Embryonic facial prominence (tissue), 1 donor: ENCODE data around the gene MFSD2A.
"Not testable (repeated sequence)": the region's sequence is repeated elsewhere in the genome, so short reads cannot be mapped to it uniquely, and the experiment has no call there.

ENCODE experiments used
- DNase-seq: peaks from one replicate; pipeline ENCODE4 v3.0.0-alpha.2; 2016; ENCODE audit errors: extremely low spot score

MFSD2A gene

GRCh38 chr1:39969048-39969447, 14.1 kb downstream of the MFSD2A start:
- DNase-seq = no peak

- DNase-seq = no peak
Measured at GRCh38 chr1:39969531-39970270, 14.8 kb downstream of the MFSD2A start.

DNA sequence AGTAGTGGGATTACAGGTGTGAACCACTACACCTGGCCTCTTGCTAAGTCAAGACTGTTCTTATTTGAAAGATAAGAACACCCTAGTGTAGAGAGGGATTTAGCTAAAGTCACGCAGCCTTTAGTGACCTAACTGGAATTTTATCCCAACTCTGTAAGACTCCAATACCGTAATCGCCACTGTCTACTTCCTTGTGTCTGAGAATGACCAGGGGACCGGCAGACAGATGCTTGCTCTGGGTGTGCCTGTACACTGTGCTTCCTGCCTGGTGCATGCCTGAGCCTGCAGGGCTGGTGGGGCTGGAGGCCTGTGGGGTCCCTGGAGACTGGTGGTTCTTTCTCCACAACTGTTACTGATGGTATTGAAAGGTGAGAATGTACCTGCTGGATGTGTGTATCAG, 15.3 kb downstream of the MFSD2A start:
- DNase-seq = no peak

- no peak for DNase-seq
Measured at GRCh38 chr1:39971138-39971537, 16.2 kb downstream of the MFSD2A start.

- peak; percentile 25 for DNase-seq
Measured at GRCh38 chr1:39973503-39974135, 18.7 kb downstream of the MFSD2A start.

DNA sequence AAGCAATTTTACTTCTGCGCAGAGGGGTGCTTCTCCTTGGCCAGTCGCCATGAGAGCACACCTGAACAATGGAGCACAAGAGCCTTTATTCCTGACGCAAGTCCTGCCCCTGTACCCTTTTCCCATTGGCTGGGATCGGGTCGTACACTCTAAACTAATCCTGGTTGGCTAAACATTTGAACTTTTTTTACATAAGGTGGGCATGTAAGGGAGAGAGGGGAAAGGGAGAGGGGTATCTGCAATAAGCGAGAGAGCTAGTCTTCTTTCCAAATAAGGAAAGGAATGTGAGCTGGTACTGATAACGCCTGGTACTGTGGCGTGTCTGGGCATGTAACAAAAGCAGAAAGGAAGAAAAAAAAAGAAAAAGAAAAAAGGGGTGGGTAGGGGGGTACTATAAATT, 21.8 kb downstream of the MFSD2A start:
- no peak for DNase-seq

GRCh38 chr1:39977202-39977601, 22.3 kb downstream of the MFSD2A start:
- DNase-seq = no peak

GRCh38 chr1:39979654-39980053, 24.7 kb downstream of the MFSD2A start:
- no peak for DNase-seq

GRCh38 chr1:39980555-39981313, 25.8 kb downstream of the MFSD2A start:
- DNase-seq = no peak

DNA sequence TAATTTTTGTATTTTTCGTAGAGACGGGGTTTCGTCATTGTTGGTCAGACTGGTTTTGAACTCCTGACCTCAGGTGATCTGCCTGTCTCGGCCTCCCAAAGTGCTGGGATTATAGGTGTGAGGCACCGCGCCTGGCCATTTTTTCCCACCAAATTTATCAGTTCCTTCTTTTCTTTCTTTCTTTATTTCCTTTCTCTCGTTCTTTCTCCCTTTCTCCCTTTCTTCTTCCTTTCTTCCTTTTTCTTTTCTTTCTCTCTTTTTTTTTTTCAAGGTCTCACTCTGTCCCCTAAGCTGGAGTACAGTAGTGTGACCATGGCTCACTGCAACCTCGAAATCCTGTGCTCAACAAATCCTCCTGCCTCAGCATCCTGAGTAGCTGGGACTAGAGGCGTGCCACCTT, 26.4 kb downstream of the MFSD2A start:
- DNase-seq = no peak

DNA sequence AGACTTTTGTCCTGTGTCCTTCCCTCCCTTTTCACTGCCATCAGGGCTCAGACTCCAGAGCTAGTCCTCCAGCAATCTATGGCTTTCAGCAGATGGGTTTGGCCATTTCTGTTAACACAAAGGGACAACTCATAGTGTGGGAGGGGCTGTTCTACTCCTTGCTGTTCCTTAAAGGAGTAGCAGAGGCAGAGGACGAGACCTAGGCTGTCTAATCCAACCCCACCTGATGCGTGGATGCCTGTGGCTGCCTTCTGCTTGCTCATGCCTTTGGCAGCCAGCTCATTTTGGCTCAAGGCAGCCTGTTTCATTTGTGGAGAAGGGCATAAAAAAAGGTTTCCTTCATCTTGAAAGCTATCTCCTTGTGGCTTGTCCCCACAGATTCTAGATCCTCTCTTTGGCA, 27.0 kb downstream of the MFSD2A start:
- DNase-seq = no peak

DNA sequence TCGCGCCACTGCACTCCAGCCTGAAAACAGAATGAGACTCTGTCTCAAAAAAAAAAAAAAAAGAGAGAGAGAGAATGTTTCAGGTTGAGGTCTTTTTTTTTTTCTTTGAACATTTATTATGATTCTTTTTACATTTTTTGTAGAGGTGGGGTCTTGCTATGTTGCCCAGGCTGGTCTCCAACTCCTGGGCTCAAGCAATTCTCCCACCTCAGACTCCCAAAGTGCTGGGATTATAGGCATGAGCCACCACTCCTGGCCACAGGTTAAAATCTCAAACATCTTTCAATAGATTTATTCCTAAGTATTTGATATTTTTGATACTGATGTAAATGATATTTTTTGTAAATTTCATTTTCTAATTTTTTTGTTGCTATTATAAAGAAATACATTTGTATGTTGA, 29.5 kb downstream of the MFSD2A start:
- DNase-seq = not testable (repeated sequence)

DNA sequence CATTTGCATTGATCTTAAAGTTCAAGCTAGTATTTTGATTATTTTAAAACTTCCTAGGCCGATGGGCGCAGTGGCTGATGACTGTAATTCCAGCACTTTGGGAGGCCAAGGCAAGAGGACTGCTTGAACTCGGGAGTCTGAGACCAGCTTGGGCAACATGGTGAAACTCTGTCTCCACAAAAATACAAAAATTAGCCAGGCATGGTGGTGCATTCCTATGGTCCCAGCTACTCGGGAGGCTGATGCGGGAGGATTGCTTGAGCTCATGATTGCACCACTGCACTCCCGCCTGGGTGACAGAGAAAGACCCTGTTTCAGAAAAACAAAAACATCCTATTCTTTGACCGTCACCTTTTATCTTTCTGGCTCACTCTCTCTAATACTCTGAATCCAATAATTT, 30.0 kb downstream of the MFSD2A start:
- DNase-seq = no peak

DNA sequence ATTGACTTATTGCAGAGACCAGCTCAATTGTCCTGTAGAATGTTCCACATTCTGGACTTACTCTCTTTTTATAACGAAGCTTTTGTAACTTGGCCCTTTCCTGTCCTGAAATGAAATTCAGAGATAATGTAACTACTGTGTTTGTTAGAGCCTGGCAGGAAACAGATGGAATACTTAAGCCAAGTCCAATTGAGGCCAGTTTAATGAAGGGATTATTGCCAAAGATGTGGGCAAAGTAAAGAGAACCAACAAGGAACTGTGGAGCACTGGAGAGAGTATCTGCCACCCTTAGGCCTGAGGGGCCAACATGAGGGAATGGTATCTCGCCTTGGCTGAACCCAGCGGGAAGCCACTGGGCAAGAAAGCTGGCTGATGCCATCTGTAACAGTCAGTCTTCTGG, 32.9 kb downstream of the MFSD2A start:
- DNase-seq = no peak

DNA sequence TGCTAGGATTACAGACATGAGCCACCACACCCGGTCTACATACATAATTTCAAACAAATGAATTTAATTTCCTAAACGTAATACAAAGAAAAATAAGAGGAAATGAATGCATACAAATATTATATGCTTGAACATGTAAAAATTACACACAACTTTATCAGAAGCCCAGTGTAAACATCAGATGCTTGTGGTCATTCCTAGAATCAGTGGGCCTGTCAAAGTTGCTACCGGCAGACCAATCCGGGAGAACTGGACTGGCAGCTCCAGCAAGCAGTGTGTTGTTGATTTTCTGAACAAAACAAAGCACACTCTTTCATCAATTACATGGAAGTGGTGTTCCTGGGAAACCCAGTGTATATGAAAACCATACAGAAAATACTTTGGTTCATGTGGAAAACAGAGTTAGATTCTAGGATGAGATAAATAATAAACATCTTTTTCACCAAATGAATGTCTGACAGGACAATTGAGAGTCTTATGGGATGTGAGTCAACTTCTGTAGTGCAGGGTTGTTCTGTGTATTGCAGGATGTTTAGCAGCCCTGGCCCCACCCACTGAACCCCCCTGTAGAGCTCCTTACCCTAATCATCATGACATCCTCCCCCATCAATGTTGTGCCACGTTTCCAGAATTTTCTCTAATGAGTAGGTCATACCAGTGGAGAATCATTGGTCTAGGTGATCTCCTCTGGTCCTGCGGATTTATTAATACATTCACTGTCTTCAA, 33.8 kb downstream of the MFSD2A start:
- DNase-seq = no peak

- no peak for DNase-seq
Measured at GRCh38 chr1:39990428-39990827, 35.5 kb downstream of the MFSD2A start.

DNA sequence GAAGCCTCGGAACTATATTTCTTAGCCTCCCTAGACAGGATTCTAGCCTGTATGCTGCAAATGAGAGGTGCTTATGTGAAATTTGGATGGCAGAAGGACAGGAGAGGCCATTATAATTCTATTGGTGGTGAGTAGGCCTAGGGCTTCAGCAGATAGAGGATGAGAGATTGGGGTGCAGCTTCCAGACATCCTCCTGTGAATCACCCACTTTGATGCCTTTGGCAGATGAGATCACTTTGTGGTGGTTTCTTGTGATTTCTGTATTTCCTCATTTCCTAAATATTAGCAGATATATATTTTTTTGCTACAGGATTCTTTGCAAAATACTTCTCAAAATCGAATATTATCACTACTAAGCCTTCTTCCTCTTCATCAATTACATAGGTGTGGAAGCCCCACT, 37.3 kb downstream of the MFSD2A start:
- DNase-seq = no peak

GRCh38 chr1:39992888-39993287, 37.9 kb downstream of the MFSD2A start:
- no peak for DNase-seq

DNA sequence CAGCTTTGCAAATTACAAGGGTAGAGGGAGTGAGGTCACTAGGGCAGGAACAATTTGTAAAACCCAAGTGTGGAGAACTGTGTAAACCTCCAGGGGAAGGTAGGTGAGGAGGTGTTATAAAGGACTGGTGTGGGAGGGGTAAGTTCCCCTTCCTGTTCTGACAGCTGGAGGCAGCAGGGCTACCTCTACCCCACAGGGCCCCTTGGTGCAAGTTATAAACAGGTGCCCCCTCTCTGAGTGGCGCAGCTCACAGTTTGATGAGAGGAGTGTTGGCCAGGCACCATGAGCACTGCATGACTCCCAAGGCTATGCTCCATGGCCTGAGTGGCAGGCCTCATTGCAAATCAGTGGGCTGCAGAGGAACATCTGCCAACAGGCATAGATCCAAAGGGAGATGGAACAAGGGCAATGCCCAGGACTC, 41.0 kb downstream of the MFSD2A start:
- no peak for DNase-seq

- DNase-seq = no peak
Measured at GRCh38 chr1:39996396-39997004, 41.6 kb downstream of the MFSD2A start.

- no peak for DNase-seq
Measured at GRCh38 chr1:40001456-40001855, 46.5 kb downstream of the MFSD2A start.
